Measurements from ENCODE around the gene XKR3.

DNA sequence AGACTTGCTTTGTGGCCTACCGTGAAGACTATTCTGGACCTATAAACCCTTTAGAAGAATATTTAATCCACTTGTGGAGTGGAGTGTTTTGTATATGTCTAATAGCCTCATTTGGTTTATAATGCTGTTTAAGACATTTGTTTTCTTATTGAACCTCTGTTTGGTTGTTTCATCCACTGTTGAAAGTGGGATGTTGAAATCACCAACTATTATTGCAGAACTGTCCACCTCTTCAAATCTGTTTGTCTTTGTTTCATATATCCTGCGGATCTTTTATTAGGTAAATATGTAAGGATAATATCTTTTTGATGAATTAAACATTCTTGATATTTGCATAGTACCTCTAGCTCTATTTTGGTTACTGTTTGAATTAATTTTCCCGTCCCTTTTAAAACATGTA is 49.1 kb downstream of the XKR3 start:
- TF ChIP-seq, protein P1, sequence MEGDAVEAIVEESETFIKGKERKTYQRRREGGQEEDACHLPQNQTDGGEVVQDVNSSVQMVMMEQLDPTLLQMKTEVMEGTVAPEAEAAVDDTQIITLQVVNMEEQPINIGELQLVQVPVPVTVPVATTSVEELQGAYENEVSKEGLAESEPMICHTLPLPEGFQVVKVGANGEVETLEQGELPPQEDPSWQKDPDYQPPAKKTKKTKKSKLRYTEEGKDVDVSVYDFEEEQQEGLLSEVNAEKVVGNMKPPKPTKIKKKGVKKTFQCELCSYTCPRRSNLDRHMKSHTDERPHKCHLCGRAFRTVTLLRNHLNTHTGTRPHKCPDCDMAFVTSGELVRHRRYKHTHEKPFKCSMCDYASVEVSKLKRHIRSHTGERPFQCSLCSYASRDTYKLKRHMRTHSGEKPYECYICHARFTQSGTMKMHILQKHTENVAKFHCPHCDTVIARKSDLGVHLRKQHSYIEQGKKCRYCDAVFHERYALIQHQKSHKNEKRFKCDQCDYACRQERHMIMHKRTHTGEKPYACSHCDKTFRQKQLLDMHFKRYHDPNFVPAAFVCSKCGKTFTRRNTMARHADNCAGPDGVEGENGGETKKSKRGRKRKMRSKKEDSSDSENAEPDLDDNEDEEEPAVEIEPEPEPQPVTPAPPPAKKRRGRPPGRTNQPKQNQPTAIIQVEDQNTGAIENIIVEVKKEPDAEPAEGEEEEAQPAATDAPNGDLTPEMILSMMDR (IDR thresholded peaks at IDR 0.05; ENCODE audit: insufficient read depth, low read length, poor library complexity, severe bottlenecking) = no peak
- no peak for TF ChIP-seq EZH2phosphoT487 (conservative IDR thresholded peaks at IDR 0.05; ENCODE audit: low read length)

Measured in SU-DHL-6 (cell line).